T-cell (primary cell): ENCODE data around the gene CHD9. TPM values are rescaled to one million over a fixed set of nuclear protein-coding genes. Genes with fewer than 3 reads are reported as not detected.
A peak's percentile ranks its signal among the peaks of the same experiment; 100 is the strongest.

Source experiments
- ATAC-seq, 4 experiments: fragments of 200-7000 bp in 3 of 4; fragments of 150-1000 bp in 1 of 4; cut with Tn5 transposase; replicated peaks in 1 of 4; 1 replicate in 3 of 4; 2 replicates in 1 of 4; pipeline ENCODE4 v1.10.0; 2021; ENCODE audit warnings: moderate library complexity in 3 of 4, mild to moderate bottlenecking in 2 of 4, moderate number of reproducible peaks in 1 of 4
- CTCF ChIA-PET, 2 donors: fragments of 300-600 bp; sonication (Branson Sonifier 250); formaldehyde crosslinking; loops; one replicate each; lab custom pipeline; 2022; ENCODE audit warnings: antibody characterized with exemption in 2 of 2; lab: Charles Lee
- POLR2A ChIA-PET, 2 donors: fragments of 300-600 bp; sonication (Branson Sonifier 250); formaldehyde crosslinking; loops; one replicate each; lab custom pipeline; 2022; ENCODE audit warnings: antibody characterized with exemption in 2 of 2; lab: Charles Lee
- DNase-seq, 35 experiments: peaks; one replicate each; pipeline versions ENCODE4 v3.0.0 to v3.0.0-alpha.2; 2013 to 2023
- H3K27ac ChIP-seq: one replicate; pipeline ENCODE4 v1.5.1; 2013; ENCODE audit warnings: low read length
- H3K27me3 ChIP-seq, 2 experiments: replicated peaks in 1 of 2; 1 replicate in 1 of 2; 2 replicates in 1 of 2; pipeline versions ENCODE4 v1.6.1 to v1.7.0; 2013; ENCODE audit warnings: low read length in 1 of 2, mixed read lengths in 1 of 2; ENCODE audit not compliant: control insufficient read depth in 2 of 2, insufficient read depth in 2 of 2; ENCODE audit errors: extremely low read depth in 1 of 2
- H3K36me3 ChIP-seq, 2 donors: 1 replicate in 1 of 2; 2 replicates in 1 of 2; pipeline versions ENCODE4 v1.6.1 to v1.7.0; 2013; ENCODE audit warnings: low read length in 1 of 2; ENCODE audit not compliant: control insufficient read depth in 2 of 2, insufficient read depth in 1 of 2; ENCODE audit errors: extremely low read depth in 1 of 2
- H3K4me1 ChIP-seq, 2 experiments: 1 replicate in 1 of 2; 2 replicates in 1 of 2; pipeline versions ENCODE4 v1.6.1 to v1.7.0; 2013; ENCODE audit warnings: low read length in 2 of 2, mixed read lengths in 1 of 2; ENCODE audit not compliant: insufficient read depth in 2 of 2, control insufficient read depth in 1 of 2; ENCODE audit errors: extremely low read depth in 1 of 2
- H3K4me3 ChIP-seq, 2 donors: 1 replicate in 1 of 2; 2 replicates in 1 of 2; pipeline versions ENCODE4 v1.5.1 to v1.7.0; 2013; ENCODE audit warnings: mild to moderate bottlenecking in 2 of 2, low read length in 1 of 2, moderate library complexity in 1 of 2; ENCODE audit not compliant: control insufficient read depth in 1 of 2; ENCODE audit errors: extremely low read depth in 1 of 2
- H3K9me3 ChIP-seq: 2 replicates; pipeline ENCODE4 v1.7.0; 2013
- H3K27ac Mint-ChIP-seq, 2 donors: one replicate each; pipeline ENCODE4 v1.8.0; 2020 to 2021; ENCODE audit warnings: mild to moderate bottlenecking in 2 of 2, mixed read lengths in 2 of 2
- H3K27me3 Mint-ChIP-seq, 2 donors: one replicate each; pipeline ENCODE4 v1.8.0; 2021 to 2022; ENCODE audit warnings: mixed read lengths in 2 of 2
- H3K36me3 Mint-ChIP-seq: one replicate; pipeline ENCODE4 v1.8.0; 2021; ENCODE audit warnings: mixed read lengths
- H3K4me1 Mint-ChIP-seq, 3 donors: one replicate each; pipeline ENCODE4 v1.8.0; 2020 to 2022; ENCODE audit warnings: mixed read lengths in 3 of 3, mild to moderate bottlenecking in 1 of 3
- H3K4me3 Mint-ChIP-seq, 3 donors: one replicate each; pipeline ENCODE4 v1.8.0; 2020 to 2022; ENCODE audit warnings: mild to moderate bottlenecking in 3 of 3, mixed read lengths in 3 of 3, moderate library complexity in 3 of 3
- H3K9me3 Mint-ChIP-seq, 3 donors: one replicate each; pipeline ENCODE4 v1.8.0; 2020 to 2022; ENCODE audit warnings: mixed read lengths in 3 of 3
- WGBS: methylation state at CpG from one replicate; pipeline ENCODE4 v1.1.5; 2013; ENCODE audit warnings: missing lambda C conversion rate; ENCODE audit not compliant: insufficient coverage; 5-methylcytosine and 5-hydroxymethylcytosine counted together
- total RNA-seq, 35 experiments: library from RNA in 6 of 35; stranded (reverse) in 6 of 35; fragments of 120-200 nt in 1 of 35; gene quantifications; one replicate each; pipeline versions ENCODE4 v1.2.1 to v1.2.4 and lab custom pipeline; 2013 to 2026

CHD9 gene
- total RNA-seq, 5 donors from 2014 or later (not counting 1 experiment from before 2014, with no cell fraction given) = 33.0 to 39.3 (median 33.8) TPM

DNA sequence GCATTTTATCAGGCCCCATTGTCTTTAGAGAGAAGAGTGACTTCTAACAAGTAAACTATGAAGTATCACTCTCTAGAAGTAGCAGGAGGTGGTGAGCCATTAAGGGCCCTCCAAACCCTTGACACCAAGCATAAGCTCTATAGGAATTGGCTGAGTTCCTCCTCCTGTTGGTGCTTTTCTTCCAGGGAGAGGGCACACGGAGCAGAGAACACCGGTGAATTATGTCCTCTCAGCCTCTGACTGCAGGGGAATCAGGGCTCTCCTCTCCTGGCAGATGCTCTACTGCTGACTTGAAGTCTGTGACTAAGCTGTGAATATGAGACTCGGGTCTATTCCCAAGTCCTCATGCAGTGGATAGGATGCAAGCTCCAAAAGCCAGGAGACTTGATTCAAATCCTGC is 32.3 kb downstream of the CHD9 start:
- Histone ChIP-seq H3K4me3 (no peak overlapping the region), H3K4me1 (peaks cover 0 to 22% of the 10 kb centered on the region in 2 experiments), H3K36me3 (peaks cover 0 to 2% of the 10 kb centered on the region in 2 donors), H3K27me3 (no peaks in the 10 kb centered on the region), H3K9me3 (no peaks in the 10 kb centered on the region), H3K27ac (no peak overlapping the region)
- H3K9me3 Mint-ChIP-seq = no peaks in the 10 kb centered on the region
- no peak overlapping the region for H3K4me3 Mint-ChIP-seq
- ATAC-seq (no peak), DNase-seq (no peak)
- H3K4me1 Mint-ChIP-seq = peaks cover 16 to 26% (median 16%) of the 10 kb centered on the region in 3 donors
- WGBS = 100% methylated on average over 2 of the region's 3 CpGs
- POLR2A ChIA-PET = no interaction called here
- H3K36me3 Mint-ChIP-seq = no peaks in the 10 kb centered on the region
- H3K27me3 Mint-ChIP-seq = peaks cover 0 to 4% of the 10 kb centered on the region in 2 donors
- CTCF ChIA-PET = no interaction called here
- no peak overlapping the region for H3K27ac Mint-ChIP-seq

DNA sequence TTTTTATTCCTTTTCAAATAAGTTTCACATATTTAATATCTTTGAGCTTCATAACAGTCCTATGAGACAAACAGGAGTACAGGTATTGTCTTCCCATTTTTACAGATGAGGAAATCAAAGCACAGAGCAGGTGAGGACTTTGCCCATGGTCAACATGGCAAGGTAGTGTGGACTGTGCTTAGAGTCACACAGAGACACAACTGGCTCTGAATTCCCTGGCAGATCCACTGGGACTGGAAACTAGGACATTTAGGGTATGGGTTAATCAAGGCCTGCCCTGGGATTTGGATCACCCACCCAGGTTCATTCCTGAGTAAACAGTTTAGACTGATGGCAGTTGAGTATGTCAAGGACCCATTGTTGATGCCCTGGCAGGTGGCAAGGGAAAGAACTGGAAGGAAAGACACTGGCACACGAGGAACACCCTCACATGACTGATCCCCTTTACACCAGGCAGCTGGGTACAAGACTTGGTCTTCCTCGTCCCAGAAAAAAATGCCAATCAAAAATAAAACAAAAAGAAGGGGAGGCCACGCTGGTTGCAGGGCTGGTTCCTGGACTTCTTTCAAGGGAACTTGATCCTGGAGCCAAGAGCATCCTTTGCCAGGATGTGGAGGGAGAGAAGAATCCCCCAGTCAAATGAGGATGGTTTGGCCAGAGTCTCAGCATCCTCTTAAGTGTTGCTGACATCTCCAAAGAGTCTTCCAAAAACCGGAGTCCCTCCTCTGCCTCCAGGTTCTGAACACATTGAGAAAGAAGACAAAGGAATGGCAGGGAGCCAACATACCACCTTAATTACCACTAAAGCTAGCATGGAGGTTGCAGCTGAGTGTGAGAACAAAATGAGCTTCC is 34.9 kb downstream of the CHD9 start:
- peaks cover 2 to 30% of the 10 kb centered on the region in 2 experiments for H3K4me1 ChIP-seq
- no peak for DNase-seq
- WGBS = no CpG with 5 or more reads among the region's 4 CpGs
- Mint-ChIP-seq H3K27ac (no peak overlapping the region), H3K9me3 (no peaks in the 10 kb centered on the region), H3K4me3 (no peak overlapping the region), H3K4me1 (peaks cover 22 to 45% (median 26%) of the 10 kb centered on the region in 3 donors), H3K36me3 (no peaks in the 10 kb centered on the region), H3K27me3 (no peaks in the 10 kb centered on the region)
- H3K27ac ChIP-seq = no peak overlapping the region
- H3K4me3 ChIP-seq = no peak overlapping the region
- H3K36me3 ChIP-seq = peaks cover 0 to 2% of the 10 kb centered on the region in 2 donors
- no peak for ATAC-seq
- H3K9me3 ChIP-seq = no peaks in the 10 kb centered on the region
- ChIA-PET POLR2A (no interaction called here), CTCF (no interaction called here)
- no peaks in the 10 kb centered on the region for H3K27me3 ChIP-seq

DNA sequence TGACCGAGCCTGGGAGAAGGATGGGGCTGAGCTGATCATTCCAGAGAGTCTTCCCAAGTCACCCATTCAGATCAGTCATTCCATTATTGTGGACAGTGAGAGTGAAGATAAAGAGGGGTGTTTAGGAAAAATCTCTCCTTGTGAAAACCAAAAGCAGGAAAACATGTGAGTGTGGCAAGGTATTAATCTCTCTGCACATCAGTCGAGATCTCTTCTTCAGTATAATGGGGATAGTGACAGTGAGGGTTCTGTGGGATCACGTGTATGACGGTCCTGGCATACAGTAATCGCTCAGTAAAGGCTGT is 35.4 kb downstream of the CHD9 start:
- DNase-seq = no peak
- Mint-ChIP-seq H3K27me3 (no peaks in the 10 kb centered on the region), H3K4me1 (peaks cover 22 to 48% (median 26%) of the 10 kb centered on the region in 3 donors), H3K4me3 (no peak overlapping the region), H3K36me3 (no peaks in the 10 kb centered on the region), H3K9me3 (no peaks in the 10 kb centered on the region), H3K27ac (peak overlapping the region in 1 of 2 donors; percentile 62)
- no peaks in the 10 kb centered on the region for H3K9me3 ChIP-seq
- H3K36me3 ChIP-seq = peaks cover 0 to 2% of the 10 kb centered on the region in 2 donors
- POLR2A ChIA-PET = no interaction called here
- 70% methylated on average over 2 of the region's 5 CpGs for WGBS
- no peak overlapping the region for H3K4me3 ChIP-seq
- no peak for ATAC-seq
- H3K4me1 ChIP-seq = peaks cover 2 to 30% of the 10 kb centered on the region in 2 experiments
- CTCF ChIA-PET = interaction anchor here in 1 of 2 donors (0.7 kb wide), 1 partner anchor 360 kb away, joined by 3 read pairs; no protein-coding TSS in a partner anchor
- H3K27me3 ChIP-seq = no peaks in the 10 kb centered on the region
- H3K27ac ChIP-seq = no peak overlapping the region

DNA sequence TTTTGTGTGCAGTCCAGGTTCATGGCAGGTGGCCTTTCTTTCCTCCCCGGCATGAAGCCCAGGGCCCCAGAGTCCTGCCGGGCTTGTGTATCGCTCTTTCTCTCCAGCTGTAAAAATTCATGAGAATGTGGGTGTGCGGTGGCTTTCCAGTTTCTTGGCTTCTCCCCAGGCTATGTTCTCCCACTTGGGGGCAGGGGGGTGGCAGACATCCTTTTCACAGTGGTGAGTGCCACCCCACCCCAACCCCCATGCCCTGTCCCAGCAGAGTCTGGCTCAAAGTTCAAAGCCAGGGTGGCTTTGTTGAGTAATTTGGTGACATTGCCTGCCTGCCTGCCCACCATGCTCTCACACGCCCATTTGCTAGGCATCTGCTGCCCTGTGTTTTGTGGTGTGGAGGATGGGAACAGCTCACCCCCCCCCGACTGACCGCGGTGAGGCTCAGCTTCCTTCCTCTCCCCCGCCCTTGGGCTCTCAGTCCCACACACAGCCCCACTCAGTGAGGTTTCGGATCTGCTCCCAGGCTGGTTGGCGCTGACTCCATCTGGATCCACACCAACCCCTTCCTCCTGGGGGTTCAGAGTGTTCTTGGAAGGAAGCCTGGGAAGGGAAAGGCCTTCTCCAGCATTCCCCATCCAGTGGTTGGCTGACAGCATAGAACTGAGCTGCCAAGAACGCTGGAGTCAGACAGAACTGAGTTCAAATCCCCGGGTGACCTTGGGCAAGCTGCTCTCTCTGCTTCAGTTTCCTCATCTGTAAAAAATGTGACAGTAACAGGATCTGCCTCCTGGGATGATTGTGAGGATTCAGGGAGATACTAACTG is 36.0 kb downstream of the CHD9 start:
- Histone ChIP-seq H3K4me3 (no peak overlapping the region), H3K36me3 (peaks cover 0 to 2% of the 10 kb centered on the region in 2 donors), H3K4me1 (peaks cover 2 to 30% of the 10 kb centered on the region in 2 experiments), H3K9me3 (no peaks in the 10 kb centered on the region), H3K27ac (peak overlapping the region; percentile 20), H3K27me3 (no peaks in the 10 kb centered on the region)
- WGBS = no CpG with 5 or more reads among the region's 13 CpGs
- Mint-ChIP-seq H3K9me3 (no peaks in the 10 kb centered on the region), H3K27me3 (no peaks in the 10 kb centered on the region), H3K36me3 (no peaks in the 10 kb centered on the region), H3K4me3 (no peak overlapping the region), H3K4me1 (peaks cover 22 to 48% (median 26%) of the 10 kb centered on the region in 3 donors), H3K27ac (peak overlapping the region in 1 of 2 donors; percentile 62)
- CTCF ChIA-PET = interaction anchor here in 1 of 2 donors (0.7 kb wide), 1 partner anchor 360 kb away, joined by 3 read pairs; no protein-coding TSS in a partner anchor
- DNase-seq = peak in 5 of 35 experiments; percentile 1 to 65 (median 4)
- peak in 1 of 4 experiments; percentile 19 for ATAC-seq
- POLR2A ChIA-PET = no interaction called here

DNA sequence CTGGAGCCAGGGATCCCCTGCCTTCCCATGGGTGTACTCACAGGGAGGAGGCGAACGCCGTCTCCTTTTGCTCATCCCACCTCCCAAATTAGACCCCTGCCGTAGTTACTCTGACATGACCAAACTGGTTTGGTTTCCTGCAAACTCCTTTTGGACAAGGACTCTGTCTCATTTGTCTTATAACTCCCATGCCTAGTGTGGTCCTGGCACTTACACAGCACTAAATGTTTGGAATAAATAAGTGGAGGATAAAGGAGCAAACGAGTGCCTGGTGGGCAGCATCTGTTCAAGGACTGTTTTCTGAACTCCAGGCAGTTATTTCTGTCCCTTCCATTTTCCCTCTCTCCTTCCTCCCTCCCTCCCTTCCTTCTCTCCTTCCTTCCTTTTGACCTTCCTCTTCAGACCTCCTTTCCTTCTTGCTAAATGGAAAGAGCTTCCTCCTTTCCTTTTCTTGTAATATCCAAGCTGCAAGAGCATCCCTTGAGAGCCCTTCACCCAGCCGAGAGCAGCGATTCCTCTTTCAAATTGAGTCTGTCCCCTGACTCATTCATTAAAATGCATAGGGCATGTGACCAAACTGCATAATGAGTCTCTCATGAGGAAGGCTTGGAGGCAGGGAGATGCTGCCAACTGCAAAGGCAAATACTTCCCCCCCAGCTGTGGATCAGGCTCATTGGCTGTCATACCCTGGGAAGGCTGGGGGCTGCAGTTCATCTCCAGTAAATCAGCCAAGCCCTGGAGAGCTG is 36.8 kb downstream of the CHD9 start:
- peaks cover 0 to 2% of the 10 kb centered on the region in 2 donors for H3K36me3 ChIP-seq
- whole genome bisulfite sequencing = 53% methylated on average over 3 of the region's 7 CpGs
- POLR2A ChIA-PET = no interaction called here
- H3K27ac ChIP-seq = peak overlapping the region; percentile 20
- DNase-seq (peak in 1 of 35 experiments; percentile 11), ATAC-seq (no peak)
- H3K4me3 Mint-ChIP-seq = no peak overlapping the region
- peaks cover 2 to 30% of the 10 kb centered on the region in 2 experiments for H3K4me1 ChIP-seq
- no peaks in the 10 kb centered on the region for H3K9me3 ChIP-seq
- CTCF ChIA-PET = no interaction called here
- H3K27me3 ChIP-seq = no peaks in the 10 kb centered on the region
- H3K36me3 Mint-ChIP-seq = no peaks in the 10 kb centered on the region
- no peak overlapping the region for H3K4me3 ChIP-seq
- H3K27me3 Mint-ChIP-seq = no peaks in the 10 kb centered on the region
- peaks cover 22 to 48% (median 26%) of the 10 kb centered on the region in 3 donors for H3K4me1 Mint-ChIP-seq
- H3K27ac Mint-ChIP-seq = no peak overlapping the region
- no peaks in the 10 kb centered on the region for H3K9me3 Mint-ChIP-seq

DNA sequence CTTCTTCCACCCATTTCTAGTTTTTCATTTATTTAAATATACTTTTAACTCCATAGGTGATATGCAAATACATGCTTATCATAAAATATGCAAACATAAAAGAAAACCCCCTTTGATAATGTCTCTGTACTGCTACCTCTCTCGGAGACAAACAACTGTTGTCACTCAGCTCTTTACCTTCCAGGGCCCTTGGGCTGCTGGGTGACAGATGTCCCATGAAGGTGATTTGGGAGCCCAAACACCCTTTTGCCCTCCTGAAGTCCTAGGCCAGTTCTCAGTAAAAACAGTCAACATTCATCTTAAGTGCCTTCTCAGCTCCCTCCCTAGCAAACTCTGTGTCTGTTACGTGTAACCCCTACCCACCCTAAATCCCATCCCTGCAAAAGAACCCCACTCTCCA is 37.5 kb downstream of the CHD9 start:
- H3K27ac Mint-ChIP-seq = no peak overlapping the region
- no peak for ATAC-seq
- POLR2A ChIA-PET = no interaction called here
- Histone ChIP-seq H3K4me1 (peaks cover 2 to 30% of the 10 kb centered on the region in 2 experiments), H3K4me3 (no peak overlapping the region), H3K27me3 (no peaks in the 10 kb centered on the region), H3K36me3 (peaks cover 0 to 2% of the 10 kb centered on the region in 2 donors), H3K9me3 (no peaks in the 10 kb centered on the region), H3K27ac (no peak overlapping the region)
- WGBS = 100% methylated on average over 2 of the region's 2 CpGs
- H3K36me3 Mint-ChIP-seq = no peaks in the 10 kb centered on the region
- CTCF ChIA-PET = interaction anchor here in 1 of 2 donors (0.6 kb wide), 1 partner anchor 74 kb away, joined by 4 read pairs; no protein-coding TSS in a partner anchor
- peaks cover 25 to 51% (median 26%) of the 10 kb centered on the region in 3 donors for H3K4me1 Mint-ChIP-seq
- no peak overlapping the region for H3K4me3 Mint-ChIP-seq
- no peaks in the 10 kb centered on the region for H3K27me3 Mint-ChIP-seq
- no peaks in the 10 kb centered on the region for H3K9me3 Mint-ChIP-seq
- no peak for DNase-seq
